Activated CD4-positive, CD25-positive, alpha-beta regulatory T cell treated with anti-CD3 and anti-CD28 coated beads, Interleukin-2, amount 50 U/mL, for 72 hours (primary cell): ENCODE data around the gene PAMR1.
"Not testable (repeated sequence)": the region's sequence is repeated elsewhere in the genome, so short reads cannot be mapped to it uniquely, and the experiment has no call there.

Experiments used
- DNase-seq: peaks from one replicate; pipeline ENCODE4 v3.0.0; 2021

The PAMR1 gene

GRCh38 chr11:35541621-35542375 is 16.4 kb upstream of the PAMR1 start:
- no peak for DNase-seq

- DNase-seq = no peak
Measured at GRCh38 chr11:35540526-35540925, 15.1 kb upstream of the PAMR1 start.

GRCh38 chr11:35539781-35540281 is 14.4 kb upstream of the PAMR1 start:
- DNase-seq = no peak

DNA sequence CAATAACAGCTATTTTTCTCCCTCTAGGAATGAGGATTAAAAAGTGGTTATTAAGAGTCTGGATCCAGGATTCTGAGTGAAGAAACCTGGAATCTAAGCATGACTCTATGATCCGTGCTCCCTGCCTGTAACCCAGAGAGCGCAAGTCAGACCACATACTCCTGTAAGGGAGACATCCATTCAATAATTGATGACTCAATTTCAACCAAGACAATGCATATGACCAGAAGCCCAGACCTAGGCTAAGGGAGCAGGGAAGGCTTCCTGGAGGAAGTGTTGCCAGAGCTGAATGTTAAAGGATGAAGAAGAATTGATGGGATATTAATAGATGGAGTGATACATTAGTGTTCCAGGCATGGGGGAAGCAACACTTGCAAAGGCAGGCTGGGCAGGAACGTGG is 13.8 kb upstream of the PAMR1 start:
- DNase-seq = no peak

DNA sequence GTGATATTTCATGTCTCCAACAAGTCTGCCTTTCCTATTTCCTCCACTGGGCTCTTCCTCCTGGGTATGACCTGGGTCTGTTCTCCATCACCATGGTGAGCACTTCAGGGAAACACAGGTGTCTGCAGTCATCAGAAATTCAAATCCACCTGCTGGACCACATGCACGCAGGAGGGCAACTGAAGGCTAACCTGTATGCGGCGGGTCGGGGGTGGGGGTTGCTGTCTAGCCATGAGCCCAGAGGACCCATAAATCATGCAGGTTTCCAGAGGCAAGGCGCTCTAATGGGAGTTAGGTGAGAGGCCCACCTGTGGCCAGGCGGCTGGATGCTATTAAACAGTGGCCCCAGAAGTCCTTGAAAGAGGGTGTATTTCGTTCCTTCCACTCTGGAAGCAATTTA is 11.1 kb upstream of the PAMR1 start:
- DNase-seq = no peak

DNA sequence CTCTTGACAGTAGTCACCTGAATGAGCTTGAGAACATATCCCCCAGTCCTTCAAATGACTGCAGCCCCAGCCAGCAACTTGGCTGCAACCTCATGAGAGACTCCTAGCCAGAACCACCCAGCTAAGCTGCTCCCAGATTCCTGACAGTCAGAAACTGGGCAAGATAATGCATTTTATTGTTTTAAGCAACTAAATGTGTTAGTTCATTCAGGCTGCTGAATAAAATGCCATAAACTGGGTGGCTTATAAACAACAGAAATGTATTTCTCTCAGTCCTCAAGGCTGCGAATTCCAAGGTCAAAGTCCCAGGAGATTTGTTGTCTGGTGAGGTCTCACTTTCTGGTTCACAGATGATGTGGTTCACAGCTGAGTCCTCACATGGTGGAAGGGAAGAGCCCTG is 5.8 kb upstream of the PAMR1 start:
- no peak for DNase-seq

DNA sequence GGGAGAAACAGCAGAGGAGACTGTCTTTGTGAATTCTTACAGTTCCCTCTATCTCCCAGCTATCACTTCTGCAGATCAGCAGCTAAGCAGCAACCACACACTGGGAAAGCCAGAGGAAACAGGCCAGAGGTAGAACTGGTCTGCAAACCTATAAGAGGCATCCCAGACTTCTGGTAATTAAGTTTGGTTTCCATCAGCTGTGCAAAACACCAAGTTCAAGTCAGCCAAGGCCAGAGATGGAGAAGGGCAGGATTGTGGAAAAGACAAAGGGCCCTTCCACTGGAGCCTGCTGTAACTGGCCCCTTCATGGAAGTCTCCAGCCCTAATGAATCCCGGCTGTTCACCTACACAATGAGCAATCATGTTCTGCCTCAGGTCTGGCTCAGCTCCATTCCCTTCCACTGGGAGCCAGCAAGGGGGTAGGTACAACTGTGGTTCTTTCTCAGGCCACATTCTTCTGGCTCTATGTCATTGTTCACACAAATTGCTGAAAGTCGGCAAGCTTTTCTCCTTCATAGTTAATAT is 4.6 kb upstream of the PAMR1 start:
- no peak for DNase-seq

DNA sequence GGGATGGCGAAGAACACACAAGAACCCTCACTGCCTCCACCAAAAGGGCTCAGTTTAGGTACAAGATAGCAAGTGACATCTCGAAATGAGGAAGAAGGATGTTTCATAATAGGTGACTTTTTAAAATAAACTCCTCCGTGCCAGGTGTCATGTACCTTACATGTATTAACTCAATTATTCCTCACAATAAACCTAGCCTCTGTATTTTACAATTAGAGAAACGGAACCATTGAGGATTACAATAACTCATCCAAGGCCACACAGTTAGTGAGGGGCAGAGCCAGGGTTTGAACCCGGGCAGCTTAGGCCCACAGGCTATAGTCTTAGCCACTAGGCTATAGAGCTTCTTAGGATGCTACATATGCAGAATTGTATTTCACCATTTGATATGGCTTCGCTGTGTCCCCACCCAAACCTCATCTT is 965 bp upstream of the PAMR1 start:
- no peak for DNase-seq

DNA sequence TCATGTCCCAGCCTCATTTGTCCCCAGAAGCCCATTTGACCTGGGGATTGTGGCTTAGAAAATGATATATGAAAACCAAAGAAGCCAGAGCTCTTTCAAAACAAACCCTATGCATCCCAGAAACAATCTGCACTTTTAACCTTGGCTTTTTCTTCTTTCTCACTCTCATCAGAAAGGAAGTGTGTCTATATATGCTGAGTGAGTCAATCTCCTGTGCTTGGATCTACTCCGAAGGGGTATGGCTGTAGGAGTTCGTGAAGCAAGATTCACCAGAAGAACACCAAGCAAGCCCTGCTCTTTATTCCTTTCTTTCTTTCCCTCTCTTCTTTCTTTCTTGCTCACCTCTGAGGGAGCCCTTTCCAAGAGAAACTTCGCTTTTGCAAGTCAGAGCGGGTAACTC is 636 bp downstream of the PAMR1 start:
- no peak for DNase-seq

DNA sequence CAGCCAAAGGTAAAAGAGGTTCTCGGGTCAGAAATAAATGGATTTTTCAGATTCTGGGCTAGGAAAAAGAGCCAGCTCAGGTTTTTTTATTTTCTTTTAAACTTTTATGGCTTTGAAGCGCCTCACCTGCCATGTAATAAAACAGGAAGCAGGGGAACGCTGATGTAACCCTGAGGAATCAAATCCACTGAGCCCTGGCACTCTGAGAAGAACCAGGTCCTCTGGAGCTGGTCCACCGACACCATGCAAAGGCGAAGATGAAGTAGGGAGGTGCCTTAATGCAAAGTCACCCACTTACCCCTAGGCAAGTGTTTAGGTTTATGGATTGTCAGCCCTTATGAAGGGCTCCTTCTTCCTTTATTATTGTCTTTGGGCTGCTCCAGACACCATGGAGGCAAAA is 1.6 kb downstream of the PAMR1 start:
- DNase-seq = no peak

DNA sequence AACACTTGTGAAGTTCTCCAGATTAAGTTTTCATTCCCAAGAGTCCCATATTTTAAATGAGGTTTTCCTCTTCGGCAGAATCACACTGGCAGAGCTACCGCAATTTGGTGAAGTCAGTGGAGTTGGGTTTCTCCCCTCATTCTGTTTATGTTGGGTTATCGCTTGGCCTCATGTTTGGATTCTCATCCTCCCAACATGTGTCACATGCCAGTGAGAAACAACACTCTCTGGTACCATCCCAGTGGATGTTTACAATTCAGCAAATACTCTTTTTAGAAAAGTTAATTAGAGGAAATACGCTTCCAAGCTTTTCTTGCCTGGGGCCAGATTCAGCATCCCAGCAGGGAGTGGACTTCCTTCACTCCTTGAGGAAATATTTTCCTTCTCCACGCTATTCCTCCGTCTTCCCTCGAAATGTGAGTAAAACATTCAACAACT is 2.1 kb downstream of the PAMR1 start:
- DNase-seq = no peak

DNA sequence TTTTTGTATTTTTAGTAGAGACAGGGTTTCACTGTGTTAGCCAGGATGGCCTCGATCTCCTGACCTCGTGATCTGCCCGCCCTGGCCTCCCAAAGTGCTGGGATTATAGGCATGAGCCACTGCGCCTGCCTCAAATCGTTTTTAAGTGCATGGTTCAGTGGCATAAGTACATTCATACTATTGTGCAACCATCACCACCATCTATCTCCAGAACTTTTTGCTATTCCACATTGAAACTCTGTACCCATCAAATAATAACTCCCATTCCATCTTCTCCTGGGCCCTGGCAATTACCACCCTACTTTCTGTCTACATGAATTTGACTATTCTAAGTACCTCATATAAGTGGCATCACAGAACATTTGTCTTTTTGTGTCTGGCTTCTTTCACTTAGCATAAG is 3.3 kb downstream of the PAMR1 start:
- DNase-seq = not testable (repeated sequence)

GRCh38 chr11:35520376-35520775 is 5.0 kb downstream of the PAMR1 start:
- DNase-seq = no peak

DNA sequence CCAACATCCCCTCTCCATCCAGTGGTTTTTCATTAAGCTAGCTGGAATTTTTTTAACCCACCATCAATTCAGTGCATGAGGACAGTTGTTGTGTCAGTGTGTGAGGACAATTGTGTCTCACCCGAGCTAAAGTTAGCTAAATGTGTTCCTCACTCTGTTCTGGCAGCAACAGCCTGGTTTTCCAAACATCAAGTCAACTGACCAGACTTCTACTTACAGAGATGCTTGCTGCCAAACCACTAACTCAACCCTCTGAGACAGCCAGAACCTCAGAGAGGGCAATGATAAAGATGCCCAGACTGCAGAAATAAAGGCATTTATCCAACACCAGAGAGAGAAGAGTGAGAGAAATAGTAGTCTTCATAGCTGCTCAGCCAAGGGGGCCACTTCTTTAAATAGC is 6.7 kb downstream of the PAMR1 start:
- no peak for DNase-seq

DNA sequence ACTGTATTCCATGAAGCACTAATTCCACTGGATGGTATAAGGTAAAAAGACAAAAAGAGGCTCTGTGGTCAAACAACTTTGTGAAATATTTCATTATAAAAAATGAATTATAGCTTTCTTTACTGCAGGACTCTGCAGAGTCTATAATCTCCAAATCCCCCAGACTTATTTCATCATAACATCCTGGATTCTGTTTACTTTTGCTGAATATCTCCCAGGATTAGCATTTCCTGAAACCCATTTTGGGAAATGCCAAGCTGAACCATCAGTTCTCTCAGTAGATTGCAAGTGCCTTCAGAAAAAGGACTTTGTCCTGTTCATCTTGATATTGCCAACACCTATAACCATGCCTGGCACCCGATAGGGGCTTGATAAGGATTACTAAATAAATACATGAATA is 7.9 kb downstream of the PAMR1 start:
- no peak for DNase-seq

DNA sequence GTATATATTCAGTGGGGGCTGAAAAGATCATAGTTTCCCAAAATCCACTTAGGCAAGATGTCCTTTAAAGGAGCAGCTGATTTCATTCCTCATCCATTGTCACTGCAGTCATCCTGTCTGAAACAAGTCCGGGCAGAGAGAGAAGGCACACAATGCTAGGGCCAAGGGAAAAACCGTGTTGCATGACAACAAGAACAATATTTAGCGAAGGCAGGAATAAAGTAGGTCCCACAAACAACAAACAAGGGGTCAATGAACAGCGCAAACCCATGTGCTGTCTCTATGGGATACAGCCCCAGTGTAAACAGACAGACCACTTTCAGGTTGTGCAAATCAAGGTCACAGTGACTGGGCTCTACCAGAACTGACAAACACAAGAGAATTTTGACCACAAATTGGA is 9.0 kb downstream of the PAMR1 start:
- DNase-seq = no peak

GRCh38 chr11:35515224-35515623 is 10.2 kb downstream of the PAMR1 start:
- DNase-seq = no peak

DNA sequence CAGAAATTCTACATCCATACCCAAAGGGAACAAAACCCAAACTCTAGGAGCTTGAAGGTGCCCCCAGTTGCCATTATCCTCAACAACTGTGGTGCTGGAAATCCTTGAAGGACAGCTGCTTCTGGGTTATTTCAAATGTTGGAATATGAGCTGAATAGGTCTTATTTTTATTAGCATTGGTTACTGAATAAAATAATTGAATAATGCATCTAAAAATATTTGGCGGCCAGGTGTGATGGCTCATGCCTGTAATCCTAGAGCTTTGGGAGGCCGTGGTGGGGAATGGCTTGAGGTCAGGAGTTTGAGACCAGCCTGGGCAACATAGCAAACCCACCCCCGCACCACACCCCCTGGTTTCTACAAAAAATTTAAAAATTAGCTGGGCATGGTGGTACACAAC is 10.9 kb downstream of the PAMR1 start:
- no peak for DNase-seq

DNA sequence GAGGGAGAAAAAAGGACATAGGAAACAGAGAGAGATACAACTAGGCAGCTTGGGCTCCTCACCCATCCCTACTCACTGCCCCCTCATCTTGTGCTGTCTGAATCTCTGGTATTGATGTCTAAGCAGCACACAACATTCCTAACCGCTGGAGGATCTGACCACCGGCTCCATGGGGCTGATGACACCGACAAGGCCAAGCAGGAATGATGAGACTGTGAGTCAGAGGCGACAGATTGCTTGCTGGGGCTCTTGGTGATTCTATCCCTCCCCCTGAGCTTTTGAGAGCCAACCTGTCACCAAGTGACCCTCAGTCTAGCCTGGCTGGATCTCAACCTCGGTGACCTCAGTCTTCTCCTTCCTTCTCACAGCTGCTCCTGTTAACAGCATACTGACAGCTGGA is 13.8 kb downstream of the PAMR1 start:
- DNase-seq = no peak

DNA sequence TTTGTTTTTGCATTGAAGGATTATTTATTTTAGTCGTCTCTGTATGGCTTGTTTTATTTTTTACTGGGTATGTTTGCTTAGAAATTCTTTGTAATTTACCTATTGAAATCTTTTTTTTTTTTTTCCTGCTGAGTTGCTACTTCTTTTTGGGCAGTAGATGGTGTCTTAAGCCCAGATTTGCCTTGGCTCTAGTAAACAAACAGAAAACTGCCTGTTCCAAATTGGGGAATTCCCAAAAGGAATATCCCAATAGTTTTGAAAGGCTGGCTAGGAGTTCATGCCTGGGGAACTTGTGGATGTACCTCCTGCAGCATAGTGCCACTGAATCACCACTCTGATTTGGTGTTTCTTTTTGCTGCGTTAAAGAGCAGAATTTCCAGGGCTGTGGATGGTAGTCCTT is 17.7 kb downstream of the PAMR1 start:
- no peak for DNase-seq

DNA sequence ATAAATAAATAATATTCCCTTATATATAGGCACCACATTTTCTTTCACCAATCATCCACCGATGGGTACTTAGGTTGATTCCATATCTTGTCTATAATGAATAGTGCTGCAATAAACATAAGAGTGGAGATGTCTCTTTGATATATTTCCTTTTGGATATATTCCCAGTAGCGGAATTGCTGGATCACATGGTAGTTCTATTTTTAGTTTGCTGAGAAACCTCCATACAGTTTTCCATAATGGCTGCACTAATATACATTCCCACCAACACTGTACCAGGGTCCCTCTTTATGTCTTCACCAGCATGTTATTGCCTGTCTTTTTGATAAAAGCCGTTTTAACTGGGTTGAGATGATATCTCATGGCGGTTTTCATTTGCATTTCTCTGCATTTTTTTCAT is 23.6 kb downstream of the PAMR1 start:
- no peak for DNase-seq

DNA sequence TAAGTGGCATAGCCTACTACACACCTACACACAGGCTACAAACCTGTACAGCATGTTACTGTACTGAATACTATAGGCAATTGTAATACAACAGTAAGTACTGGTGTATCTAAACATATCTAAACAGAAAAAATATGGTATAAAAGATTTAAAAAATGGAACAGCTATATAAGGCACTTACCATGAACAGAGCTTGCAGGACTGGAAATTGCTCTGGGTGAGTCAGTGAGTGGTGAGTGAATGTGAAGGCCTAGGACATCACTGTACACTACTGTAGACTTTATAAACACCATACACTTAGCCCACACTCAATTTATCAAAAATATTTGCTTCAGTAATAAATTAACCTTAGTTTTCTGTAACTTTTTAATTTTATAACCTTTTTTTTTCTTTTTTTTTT is 24.7 kb downstream of the PAMR1 start:
- DNase-seq = no peak

GRCh38 chr11:35496416-35496815 is 29.0 kb downstream of the PAMR1 start:
- DNase-seq = no peak

GRCh38 chr11:35494957-35495490 is 30.4 kb downstream of the PAMR1 start:
- no peak for DNase-seq
